GM12801 (cell line): ENCODE measurements around the gene TRIM8.

Source experiments
- CTCF ChIP-seq: IDR thresholded peaks from one replicate; pipeline ENCODE4 v1.5.1; 2011; ENCODE audit warnings: control low read depth; ENCODE audit not compliant: insufficient read length; ENCODE audit errors: extremely low read depth

Gene TRIM8

DNA sequence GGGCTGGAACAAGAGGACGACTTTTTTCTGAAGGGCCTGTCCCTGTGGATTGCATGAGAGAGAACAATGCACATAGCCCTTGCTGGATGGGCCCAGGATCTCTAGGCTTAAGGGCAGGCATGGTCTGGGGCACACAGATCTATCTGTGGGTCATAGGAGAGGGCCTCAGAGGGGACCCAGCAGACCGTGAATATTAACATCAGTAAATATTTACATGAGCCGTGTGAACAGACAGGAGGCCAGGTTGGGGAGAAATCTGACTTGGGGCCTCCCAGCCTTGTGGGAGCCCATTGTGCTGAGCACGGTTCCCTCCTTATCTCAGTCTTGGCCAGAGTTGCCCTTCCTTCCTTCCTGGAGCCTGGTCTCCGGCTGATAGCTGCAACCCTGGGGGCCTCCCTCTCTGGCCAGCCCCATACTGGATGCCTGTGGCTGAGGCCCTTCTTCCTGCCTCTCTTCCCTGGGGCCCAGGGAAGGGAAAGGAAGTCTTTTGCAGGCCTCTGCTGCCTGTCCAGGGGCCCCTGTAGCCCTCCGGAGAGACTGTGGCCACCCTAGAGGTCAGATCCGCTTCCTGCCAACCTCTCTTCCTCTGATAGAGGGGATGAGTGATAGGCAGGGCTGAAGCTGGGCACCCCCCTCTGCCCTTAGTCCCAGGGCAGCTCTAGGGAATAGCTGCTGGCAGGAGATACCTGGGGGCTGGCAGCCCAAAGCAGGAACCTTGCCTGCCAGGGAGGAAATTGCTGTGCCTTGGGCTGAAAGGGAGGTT is 44.5 kb upstream of the TRIM8 start:
- no peak for TF ChIP-seq CTCF

DNA sequence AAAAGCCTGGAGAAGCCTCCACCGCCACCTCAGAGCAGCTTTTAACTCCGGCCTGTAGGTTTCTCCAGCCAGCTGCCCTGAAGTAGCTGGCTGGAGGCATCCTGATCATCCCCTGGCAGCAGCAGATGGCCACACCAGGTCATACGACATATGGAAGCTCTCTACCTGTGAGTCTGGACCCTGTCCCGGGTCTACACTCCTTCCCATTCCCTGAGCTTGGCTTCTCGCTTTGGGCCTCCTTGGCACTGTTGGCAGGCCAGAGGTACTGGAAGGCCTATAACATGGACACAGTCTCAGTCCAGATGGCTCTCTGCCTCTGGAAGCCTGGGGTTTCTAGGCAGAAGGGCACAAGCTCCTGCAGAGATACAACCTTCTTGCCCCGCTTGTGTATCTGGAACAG is 43.5 kb upstream of the TRIM8 start:
- TF ChIP-seq CTCF: no peak

DNA sequence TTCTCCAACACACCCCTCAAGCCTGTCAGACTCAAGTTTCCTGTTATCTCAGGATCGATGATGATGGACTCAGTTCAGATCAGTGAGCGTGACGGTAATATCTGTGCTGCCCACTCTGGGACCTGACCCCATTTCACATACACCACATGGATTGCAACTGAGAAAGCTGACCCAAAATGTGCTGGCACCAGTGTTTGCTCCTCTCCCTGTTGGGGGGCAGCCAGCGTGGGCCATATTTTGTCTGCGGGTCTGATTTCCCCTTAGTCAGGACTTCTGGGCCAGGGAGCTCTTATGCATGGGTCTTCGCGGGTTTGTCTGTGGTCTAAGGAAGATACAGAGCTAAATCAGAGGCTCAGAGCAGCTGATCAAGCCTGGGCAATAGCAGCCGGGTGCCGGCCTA is 42.6 kb upstream of the TRIM8 start:
- TF ChIP-seq CTCF: no peak

GRCh38 chr10:102602272-102603045 is 41.8 kb upstream of the TRIM8 start:
- TF ChIP-seq CTCF: no peak

GRCh38 chr10:102603946-102604345 is 40.3 kb upstream of the TRIM8 start:
- TF ChIP-seq CTCF: no peak

GRCh38 chr10:102604439-102604841 is 39.8 kb upstream of the TRIM8 start:
- TF ChIP-seq CTCF: no peak

DNA sequence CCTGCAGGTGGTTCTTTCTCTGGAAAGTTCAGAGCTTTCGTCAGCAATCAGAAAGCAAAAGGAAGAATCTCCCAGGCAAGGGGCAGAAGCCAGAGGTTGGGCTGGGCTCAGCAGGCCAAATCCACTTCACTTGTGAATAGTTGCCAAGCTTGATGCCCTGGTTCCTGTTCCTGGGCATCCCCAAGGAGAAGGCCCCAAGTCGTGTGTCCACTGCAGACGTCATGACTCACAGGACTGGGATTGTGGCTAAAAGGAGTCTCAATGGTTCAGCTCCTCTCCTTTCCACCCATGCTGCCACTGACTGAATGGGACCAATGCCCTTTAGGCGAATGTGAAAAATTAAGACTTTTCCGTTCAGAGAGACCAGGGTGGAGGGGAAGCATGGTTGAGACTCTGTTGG is 38.6 kb upstream of the TRIM8 start:
- no peak for TF ChIP-seq CTCF
